ENCODE data around the gene TREML4.

The TREML4 gene

DNA sequence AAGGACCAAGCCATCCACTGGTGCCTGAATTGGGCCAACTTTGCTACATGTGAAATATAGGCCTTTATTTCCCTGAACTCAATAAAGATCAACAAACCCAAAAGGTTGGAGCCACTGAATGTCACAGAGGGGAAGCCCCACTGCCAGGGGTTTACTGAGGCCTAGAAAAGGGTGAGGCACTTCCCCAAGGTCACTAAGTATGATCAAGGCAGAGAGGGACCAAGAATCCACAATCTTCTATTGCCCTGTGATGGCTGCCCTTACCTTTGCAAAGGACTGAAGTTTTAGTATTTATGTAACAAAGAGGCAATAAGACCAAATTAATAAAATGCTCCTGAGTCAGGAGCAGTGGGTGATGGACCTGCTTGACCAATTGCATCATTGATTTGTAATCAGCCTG lies 40.3 kb downstream of the TREML4 start:
- no peak overlapping the region for H3K4me3 ChIP-seq (ENCODE audit: insufficient read length, low read depth)
- no peaks in the 10 kb centered on the region for H3K27me3 ChIP-seq (ENCODE audit: insufficient read depth, insufficient read length)
- H3K4me1 ChIP-seq (ENCODE audit: insufficient read depth, insufficient read length) = no peaks in the 10 kb centered on the region
- peaks cover 5% of the 10 kb centered on the region for H3K9me3 ChIP-seq (ENCODE audit: insufficient read depth, low read length)
- no peaks in the 10 kb centered on the region for H3K36me3 ChIP-seq (ENCODE audit: insufficient read depth, insufficient read length, low read length)
- no peak overlapping the region for H3K9ac ChIP-seq (ENCODE audit: insufficient read length, low read depth)
- TF ChIP-seq SUZ12 (IDR thresholded peaks at IDR 0.05; ENCODE audit: extremely low read depth, insufficient read depth, insufficient read length) (no peak), ZNF274 (IDR thresholded peaks at IDR 0.05; ENCODE audit: low read depth, low read length) (no peak), YY1 (IDR thresholded peaks at IDR 0.05; ENCODE audit: insufficient read depth, insufficient read length) (no peak)
- DNase-seq (ENCODE audit: low read depth, low spot score) = no peak

GRCh38 chr6:41269166-41269565 lies 41.0 kb downstream of the TREML4 start:
- Histone ChIP-seq H3K27me3 (ENCODE audit: insufficient read depth, insufficient read length) (no peaks in the 10 kb centered on the region), H3K4me3 (ENCODE audit: insufficient read length, low read depth) (no peak overlapping the region), H3K9ac (ENCODE audit: insufficient read length, low read depth) (no peak overlapping the region), H3K36me3 (ENCODE audit: insufficient read depth, insufficient read length, low read length) (no peaks in the 10 kb centered on the region), H3K4me1 (ENCODE audit: insufficient read depth, insufficient read length) (no peaks in the 10 kb centered on the region), H3K9me3 (ENCODE audit: insufficient read depth, low read length) (no peaks in the 10 kb centered on the region)
- TF ChIP-seq SUZ12 (IDR thresholded peaks at IDR 0.05; ENCODE audit: extremely low read depth, insufficient read depth, insufficient read length) (no peak), YY1 (IDR thresholded peaks at IDR 0.05; ENCODE audit: insufficient read depth, insufficient read length) (no peak), ZNF274 (IDR thresholded peaks at IDR 0.05; ENCODE audit: low read depth, low read length) (no peak)
- DNase-seq (ENCODE audit: low read depth, low spot score) = no peak

- Histone ChIP-seq H3K4me1 (ENCODE audit: insufficient read depth, insufficient read length) (no peaks in the 10 kb centered on the region), H3K9me3 (ENCODE audit: insufficient read depth, low read length) (no peaks in the 10 kb centered on the region), H3K36me3 (ENCODE audit: insufficient read depth, insufficient read length, low read length) (no peaks in the 10 kb centered on the region), H3K27me3 (ENCODE audit: insufficient read depth, insufficient read length) (no peaks in the 10 kb centered on the region), H3K9ac (ENCODE audit: insufficient read length, low read depth) (no peak overlapping the region), H3K4me3 (ENCODE audit: insufficient read length, low read depth) (no peak overlapping the region)
- DNase-seq (ENCODE audit: low read depth, low spot score) = no peak
- no peak for TF ChIP-seq YY1 (IDR thresholded peaks at IDR 0.05; ENCODE audit: insufficient read depth, insufficient read length)
- no peak for TF ChIP-seq SUZ12 (IDR thresholded peaks at IDR 0.05; ENCODE audit: extremely low read depth, insufficient read depth, insufficient read length)
- no peak for TF ChIP-seq ZNF274 (IDR thresholded peaks at IDR 0.05; ENCODE audit: low read depth, low read length)
These were observed 41.6 kb downstream of the TREML4 start for GRCh38 chr6:41269716-41270115.

- no peaks in the 10 kb centered on the region for H3K4me1 ChIP-seq (ENCODE audit: insufficient read depth, insufficient read length)
These were observed 43.8 kb downstream of the TREML4 start for GRCh38 chr6:41271901-41272395.

DNA sequence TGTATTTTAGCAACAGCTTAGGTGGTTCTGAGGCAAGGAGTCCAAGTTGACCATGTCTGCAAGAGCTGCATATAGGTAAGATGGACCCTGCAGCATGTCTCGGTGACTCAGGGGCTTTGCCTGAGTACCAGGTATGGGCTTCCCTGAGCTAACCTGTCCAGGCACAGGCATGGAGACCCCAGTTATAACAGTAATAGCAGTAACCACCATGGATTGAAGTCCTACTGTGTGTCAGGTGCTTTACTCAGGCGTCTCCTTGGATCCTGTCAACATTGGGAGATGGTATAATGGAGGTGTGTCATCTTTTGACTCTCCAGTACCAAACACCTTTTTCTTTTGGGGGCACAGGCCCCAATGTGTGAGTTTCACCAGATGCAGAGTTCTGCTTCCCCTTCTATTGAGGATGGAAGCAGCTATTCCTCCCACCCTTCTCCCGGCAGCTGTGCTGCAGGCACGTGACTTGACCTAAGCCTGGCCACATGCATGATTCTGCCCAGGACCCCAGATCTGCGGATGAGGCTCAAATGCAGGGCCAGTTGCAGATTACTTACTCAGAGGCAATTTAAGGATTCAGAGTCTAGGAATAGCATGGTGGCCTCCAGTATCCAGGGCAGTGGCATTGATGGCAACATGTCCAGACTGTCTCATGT lies 44.6 kb downstream of the TREML4 start:
- Histone ChIP-seq H3K27me3 (ENCODE audit: insufficient read depth, insufficient read length) (no peaks in the 10 kb centered on the region), H3K9ac (ENCODE audit: insufficient read length, low read depth) (no peak overlapping the region), H3K4me1 (ENCODE audit: insufficient read depth, insufficient read length) (peaks cover 2% of the 10 kb centered on the region), H3K36me3 (ENCODE audit: insufficient read depth, insufficient read length, low read length) (no peaks in the 10 kb centered on the region), H3K4me3 (ENCODE audit: insufficient read length, low read depth) (no peak overlapping the region), H3K9me3 (ENCODE audit: insufficient read depth, low read length) (peaks cover 4% of the 10 kb centered on the region; the same call in 1 of the 2 replicates)
- no peak for TF ChIP-seq ZNF274 (IDR thresholded peaks at IDR 0.05; ENCODE audit: low read depth, low read length)
- no peak for TF ChIP-seq YY1 (IDR thresholded peaks at IDR 0.05; ENCODE audit: insufficient read depth, insufficient read length)
- no peak for TF ChIP-seq SUZ12 (IDR thresholded peaks at IDR 0.05; ENCODE audit: extremely low read depth, insufficient read depth, insufficient read length)
- DNase-seq (ENCODE audit: low read depth, low spot score) = no peak

More at GRCh38 chr6:41271901-41272395, 43.8 kb downstream of the TREML4 start:
- Histone ChIP-seq H3K9ac (ENCODE audit: insufficient read length, low read depth) (no peak overlapping the region), H3K36me3 (ENCODE audit: insufficient read depth, insufficient read length, low read length) (no peaks in the 10 kb centered on the region), H3K9me3 (ENCODE audit: insufficient read depth, low read length) (no peaks in the 10 kb centered on the region), H3K27me3 (ENCODE audit: insufficient read depth, insufficient read length) (no peaks in the 10 kb centered on the region), H3K4me3 (ENCODE audit: insufficient read length, low read depth) (no peak overlapping the region)
- DNase-seq (ENCODE audit: low read depth, low spot score) = no peak
- TF ChIP-seq YY1 (IDR thresholded peaks at IDR 0.05; ENCODE audit: insufficient read depth, insufficient read length) (no peak), SUZ12 (IDR thresholded peaks at IDR 0.05; ENCODE audit: extremely low read depth, insufficient read depth, insufficient read length) (no peak), ZNF274 (IDR thresholded peaks at IDR 0.05; ENCODE audit: low read depth, low read length) (no peak)

GRCh38 chr6:41273714-41274113 lies 45.6 kb downstream of the TREML4 start:
- peaks cover 2% of the 10 kb centered on the region for H3K4me1 ChIP-seq (ENCODE audit: insufficient read depth, insufficient read length)
- H3K9me3 ChIP-seq (ENCODE audit: insufficient read depth, low read length) = peaks cover 12% of the 10 kb centered on the region; the same call in 1 of the 2 replicates
- no peaks in the 10 kb centered on the region for H3K27me3 ChIP-seq (ENCODE audit: insufficient read depth, insufficient read length)
- DNase-seq (ENCODE audit: low read depth, low spot score) = no peak
- no peaks in the 10 kb centered on the region for H3K36me3 ChIP-seq (ENCODE audit: insufficient read depth, insufficient read length, low read length)
- TF ChIP-seq ZNF274 (IDR thresholded peaks at IDR 0.05; ENCODE audit: low read depth, low read length) = no peak
- H3K4me3 ChIP-seq (ENCODE audit: insufficient read length, low read depth) = no peak overlapping the region
- H3K9ac ChIP-seq (ENCODE audit: insufficient read length, low read depth) = no peak overlapping the region

DNA sequence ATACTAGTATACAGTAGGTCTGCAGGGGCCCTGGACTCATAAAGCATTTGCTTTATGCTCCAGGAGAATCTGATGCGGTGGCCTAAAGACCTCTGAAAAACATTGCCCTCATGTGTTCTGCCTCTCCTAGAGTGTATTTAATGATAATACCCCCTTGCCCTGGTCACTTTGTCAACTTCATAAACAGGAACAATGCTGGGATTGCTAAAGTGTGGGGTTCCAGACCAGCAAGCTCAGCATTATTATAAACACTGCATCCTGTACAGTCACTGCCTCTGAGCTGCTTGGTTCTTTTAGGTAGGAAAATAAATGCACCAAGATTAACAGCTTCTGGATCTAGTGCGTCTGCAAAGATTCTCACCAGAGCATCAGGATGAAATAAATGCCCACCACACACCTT lies 46.1 kb downstream of the TREML4 start:
- TF ChIP-seq ZNF274 (IDR thresholded peaks at IDR 0.05; ENCODE audit: low read depth, low read length) (no peak), YY1 (IDR thresholded peaks at IDR 0.05; ENCODE audit: insufficient read depth, insufficient read length) (no peak)
- no peaks in the 10 kb centered on the region for H3K27me3 ChIP-seq (ENCODE audit: insufficient read depth, insufficient read length)
- no peak overlapping the region for H3K4me3 ChIP-seq (ENCODE audit: insufficient read length, low read depth)
- no peak overlapping the region for H3K9ac ChIP-seq (ENCODE audit: insufficient read length, low read depth)
- peaks cover 2% of the 10 kb centered on the region for H3K4me1 ChIP-seq (ENCODE audit: insufficient read depth, insufficient read length)
- peaks cover 12% of the 10 kb centered on the region; the same call in 1 of the 2 replicates for H3K9me3 ChIP-seq (ENCODE audit: insufficient read depth, low read length)
- no peaks in the 10 kb centered on the region for H3K36me3 ChIP-seq (ENCODE audit: insufficient read depth, insufficient read length, low read length)
- DNase-seq (ENCODE audit: low read depth, low spot score) = no peak
